ENCODE data around the gene ATP6V1A. TPM values are rescaled to one million over a fixed set of nuclear protein-coding genes. Genes with fewer than 3 reads are reported as not detected.
"Not testable (repeated sequence)": the region's sequence is repeated elsewhere in the genome, so short reads cannot be mapped to it uniquely, and the experiment has no call there.

The ATP6V1A gene
- total RNA-seq, 1 donor from 2014 or later = 60.8 TPM

- no peak for DNase-seq
Measured at GRCh38 chr3:113828600-113828999, 81.8 kb downstream of the ATP6V1A start.

- no peak for DNase-seq
Measured at GRCh38 chr3:113829576-113830354, 82.9 kb downstream of the ATP6V1A start.

GRCh38 chr3:113831103-113831355 lies 84.2 kb downstream of the ATP6V1A start:
- DNase-seq = no peak

GRCh38 chr3:113832477-113833164 lies 85.8 kb downstream of the ATP6V1A start:
- DNase-seq = no peak

- no peak for DNase-seq
Measured at GRCh38 chr3:113834983-113835382, 88.1 kb downstream of the ATP6V1A start.

- DNase-seq = peak; percentile 43
Measured at GRCh38 chr3:113838631-113839209, 91.9 kb downstream of the ATP6V1A start, which contains the start of gene GRAMD1C. Gene GRAMD1C (plus strand): TSS chr3:113838788. CDS start chr3:113838910, 122 bp downstream.

- no peak for DNase-seq
Measured at GRCh38 chr3:113839551-113839950, 92.7 kb downstream of the ATP6V1A start.

- DNase-seq = no peak
Measured at GRCh38 chr3:113844622-113845222, 97.9 kb downstream of the ATP6V1A start.

GRCh38 chr3:113847247-113847646 lies 100.4 kb downstream of the ATP6V1A start:
- no peak for DNase-seq

GRCh38 chr3:113847664-113848461 lies 101.0 kb downstream of the ATP6V1A start:
- DNase-seq = no peak

- DNase-seq = not testable (repeated sequence)
Measured at GRCh38 chr3:113849071-113849470, 102.2 kb downstream of the ATP6V1A start.

GRCh38 chr3:113849841-113850240 lies 103.0 kb downstream of the ATP6V1A start:
- DNase-seq = not testable (repeated sequence)

GRCh38 chr3:113850391-113850790 lies 103.6 kb downstream of the ATP6V1A start:
- not testable (repeated sequence) for DNase-seq

GRCh38 chr3:113852506-113852905 lies 105.7 kb downstream of the ATP6V1A start:
- DNase-seq = no peak

Other genes starting within 250 kb of the ATP6V1A start
- gene SPICE1, start 231.9 kb upstream of the ATP6V1A start, total RNA-seq = 25.1 TPM
- 4.4 TPM for gene SIDT1, start 214.5 kb upstream of the ATP6V1A start, total RNA-seq
- gene USF3, start 50.4 kb upstream of the ATP6V1A start, total RNA-seq = 8.9 TPM
- 70.6 TPM for gene NAA50, start 786 bp upstream of the ATP6V1A start, total RNA-seq
- gene GRAMD1C, start 91.8 kb downstream of the ATP6V1A start, total RNA-seq = 9.2 TPM
- 3.4 TPM for gene ZDHHC23, start 201.0 kb downstream of the ATP6V1A start, total RNA-seq

Measured in skin of body (tissue), 2 donors.